HG03378 (cell line): ENCODE results near the gene HBP1.
"Not testable (repeated sequence)": the region's sequence is repeated elsewhere in the genome, so short reads cannot be mapped to it uniquely, and the experiment has no call there.

Source experiments
- ATAC-seq: cut with Tn5 transposase; IDR thresholded peaks from one replicate; pipeline ENCODE4 v1.9.1; 2021; ENCODE audit warnings: mild to moderate bottlenecking, moderate library complexity; ENCODE audit not compliant: unreplicated experiment

The HBP1 gene, protein sequence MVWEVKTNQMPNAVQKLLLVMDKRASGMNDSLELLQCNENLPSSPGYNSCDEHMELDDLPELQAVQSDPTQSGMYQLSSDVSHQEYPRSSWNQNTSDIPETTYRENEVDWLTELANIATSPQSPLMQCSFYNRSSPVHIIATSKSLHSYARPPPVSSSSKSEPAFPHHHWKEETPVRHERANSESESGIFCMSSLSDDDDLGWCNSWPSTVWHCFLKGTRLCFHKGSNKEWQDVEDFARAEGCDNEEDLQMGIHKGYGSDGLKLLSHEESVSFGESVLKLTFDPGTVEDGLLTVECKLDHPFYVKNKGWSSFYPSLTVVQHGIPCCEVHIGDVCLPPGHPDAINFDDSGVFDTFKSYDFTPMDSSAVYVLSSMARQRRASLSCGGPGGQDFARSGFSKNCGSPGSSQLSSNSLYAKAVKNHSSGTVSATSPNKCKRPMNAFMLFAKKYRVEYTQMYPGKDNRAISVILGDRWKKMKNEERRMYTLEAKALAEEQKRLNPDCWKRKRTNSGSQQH

GRCh38 chr7:107168233-107169119 is at the start of gene HBP1:
HBP1 (plus strand) TSS chr7:107169003; CDS start chr7:107179894, 10,891 bp downstream.
- ATAC-seq: peak; percentile 91

- ATAC-seq: no peak
These were observed 49.3 kb upstream of the HBP1 start for GRCh38 chr7:107119376-107120105.

GRCh38 chr7:107122486-107122911 is 46.3 kb upstream of the HBP1 start:
- ATAC-seq: no peak

- no peak for ATAC-seq
These were observed 45.4 kb upstream of the HBP1 start for GRCh38 chr7:107123392-107123791.

DNA sequence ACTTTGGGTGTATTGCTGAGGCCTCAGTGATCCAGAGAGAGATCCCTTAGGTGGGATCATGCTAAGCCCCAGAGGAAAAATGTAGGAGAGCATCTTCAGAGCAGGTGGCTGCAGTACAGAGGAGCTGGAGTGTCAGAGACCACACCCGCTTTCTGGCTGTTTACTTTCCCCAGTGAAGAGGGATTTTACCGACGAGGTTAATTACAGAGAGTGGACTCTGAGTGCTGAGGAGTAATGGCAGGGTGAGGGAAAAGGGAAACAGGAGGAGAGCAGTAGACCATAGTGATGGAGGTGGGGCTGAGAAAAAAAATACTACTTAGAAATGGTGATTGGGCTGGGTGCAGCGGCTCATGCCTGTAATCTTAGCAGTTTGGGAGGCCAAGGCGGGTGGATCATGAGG is 43.3 kb upstream of the HBP1 start:
- ATAC-seq: no peak

DNA sequence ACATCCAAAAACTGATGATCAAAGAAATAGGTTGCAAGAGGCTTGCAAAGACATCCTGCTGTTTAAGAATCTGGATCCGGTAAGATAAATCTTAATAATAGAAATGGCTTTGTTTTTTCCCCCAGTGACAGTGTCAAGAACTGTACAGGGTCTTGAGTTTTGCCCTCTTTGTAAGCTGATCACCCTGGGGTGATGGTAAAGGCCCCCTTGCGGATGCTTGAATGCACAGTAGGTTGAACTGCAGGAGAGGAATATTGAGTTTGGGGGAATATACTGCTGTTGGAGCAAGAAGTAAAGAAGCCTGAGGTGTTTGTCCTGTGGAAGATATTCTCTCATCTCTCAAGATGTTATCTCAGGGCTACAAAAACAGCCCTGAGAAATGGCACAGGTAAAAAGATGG is 40.6 kb upstream of the HBP1 start:
- no peak for ATAC-seq

DNA sequence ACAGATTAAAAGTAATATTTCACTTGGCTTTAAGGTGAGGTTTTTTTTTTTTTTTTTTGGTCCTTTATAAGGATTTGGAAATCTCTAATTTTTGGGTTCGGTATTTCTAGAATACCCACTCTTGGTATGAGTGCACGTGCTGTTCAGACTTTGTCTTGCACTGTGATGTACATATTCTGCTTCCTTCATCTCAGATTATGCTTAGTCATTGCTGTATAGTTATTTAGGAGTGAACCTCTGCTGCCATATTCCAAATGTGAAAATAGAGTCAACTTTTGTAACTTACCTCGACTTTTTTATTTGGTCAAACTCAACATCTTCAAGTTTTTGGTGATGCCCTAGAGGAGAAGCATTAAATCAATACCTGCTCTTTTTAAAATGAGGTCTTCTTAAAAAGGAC is 40.1 kb upstream of the HBP1 start:
- ATAC-seq: no peak

DNA sequence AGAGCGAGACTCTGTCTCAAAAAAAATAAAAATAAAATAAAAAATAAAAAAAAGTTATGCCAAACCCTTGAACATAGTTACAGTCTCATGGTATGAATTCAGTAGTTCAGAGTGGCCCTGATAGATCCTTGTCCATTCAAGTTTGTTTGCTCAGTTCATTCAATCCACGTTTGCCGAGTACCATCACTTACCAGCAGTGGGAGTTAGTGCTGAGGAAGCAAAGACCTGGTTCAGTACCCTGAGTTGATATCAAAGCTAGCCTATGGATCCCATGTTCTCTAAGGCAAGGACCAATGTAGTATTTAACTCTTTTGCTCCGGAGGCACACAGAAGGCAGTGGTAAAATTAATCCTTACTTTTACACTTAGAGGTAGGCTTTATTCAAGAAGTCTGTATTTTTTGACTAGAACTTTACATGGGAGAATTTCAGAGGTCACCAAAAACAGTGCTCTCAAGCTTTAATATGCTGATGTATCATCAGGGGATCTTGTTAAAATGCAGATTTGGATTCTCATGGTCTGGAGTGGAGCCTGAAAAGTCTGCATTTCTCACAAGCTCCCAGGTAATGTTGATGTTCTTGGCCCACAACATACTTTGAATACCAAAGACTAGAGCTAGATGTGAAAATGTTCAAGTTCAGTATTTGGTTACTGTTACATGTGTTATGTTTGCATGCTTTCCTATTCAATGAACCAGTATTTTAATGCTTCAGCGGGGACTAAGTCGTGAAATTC is 38.1 kb upstream of the HBP1 start:
- no peak for ATAC-seq

GRCh38 chr7:107133396-107133795 is 35.4 kb upstream of the HBP1 start:
- ATAC-seq: no peak

GRCh38 chr7:107138696-107139420 is 29.9 kb upstream of the HBP1 start:
- ATAC-seq: no peak

DNA sequence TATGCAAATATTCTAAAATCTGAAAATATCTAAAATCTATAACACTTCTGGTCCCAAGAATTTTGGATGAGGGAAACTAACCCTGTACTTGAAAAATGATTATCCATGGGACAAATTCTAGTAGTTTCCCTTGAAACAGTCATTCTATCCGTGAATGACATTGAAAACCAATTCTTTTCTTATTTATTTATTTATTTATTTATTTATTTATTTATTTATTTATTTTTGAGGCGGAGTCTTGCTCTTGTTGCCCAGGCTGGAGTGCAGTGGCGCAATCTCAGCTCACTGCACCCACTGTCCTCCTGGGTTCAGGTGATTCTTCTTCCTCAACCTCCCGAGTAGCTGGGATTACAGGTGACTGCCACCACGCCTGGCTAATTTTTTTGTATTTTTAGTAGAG is 24.9 kb upstream of the HBP1 start:
- not testable (repeated sequence) for ATAC-seq

DNA sequence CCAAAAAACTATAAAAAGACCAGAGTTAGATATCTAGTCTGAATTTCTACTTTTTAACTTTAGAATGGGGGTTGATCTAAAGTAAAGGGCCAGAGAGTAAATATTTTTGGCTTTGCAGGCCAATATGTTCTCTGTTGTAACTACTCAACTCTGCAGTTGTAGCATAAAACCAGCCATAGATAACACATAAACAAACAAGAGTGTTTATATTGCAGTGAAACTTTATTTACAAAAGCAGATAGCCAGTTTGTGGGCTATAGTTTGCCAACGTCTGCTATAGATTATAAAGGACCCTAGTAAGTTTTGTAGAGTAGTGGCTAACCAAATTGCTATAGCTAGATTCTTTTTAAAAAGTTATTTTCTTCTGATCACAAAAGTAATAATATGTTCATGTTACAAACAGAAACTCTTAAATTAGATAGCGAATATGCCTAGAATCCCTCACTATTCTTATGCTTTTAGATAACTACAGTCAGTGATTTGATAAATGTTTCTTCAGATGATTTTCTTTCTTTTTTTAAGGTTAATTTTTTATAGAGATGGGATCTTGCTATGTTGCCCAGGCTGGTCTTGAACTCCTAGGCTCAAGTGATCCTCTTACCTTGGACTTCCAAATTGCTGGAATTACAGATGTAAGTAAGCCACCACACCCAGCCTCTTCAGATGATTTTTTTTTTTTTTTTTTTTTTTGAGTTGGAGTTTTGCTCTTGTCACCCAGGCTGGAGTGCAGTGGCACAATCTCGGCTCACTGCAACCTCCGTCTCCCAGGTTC is 23.6 kb upstream of the HBP1 start:
- ATAC-seq: no peak

- ATAC-seq: peak; percentile 58
These were observed 21.1 kb upstream of the HBP1 start for GRCh38 chr7:107147464-107148393.

GRCh38 chr7:107148721-107149120 is 20.1 kb upstream of the HBP1 start:
- ATAC-seq: no peak

- ATAC-seq: no peak
These were observed 18.9 kb upstream of the HBP1 start for GRCh38 chr7:107149863-107150262.

DNA sequence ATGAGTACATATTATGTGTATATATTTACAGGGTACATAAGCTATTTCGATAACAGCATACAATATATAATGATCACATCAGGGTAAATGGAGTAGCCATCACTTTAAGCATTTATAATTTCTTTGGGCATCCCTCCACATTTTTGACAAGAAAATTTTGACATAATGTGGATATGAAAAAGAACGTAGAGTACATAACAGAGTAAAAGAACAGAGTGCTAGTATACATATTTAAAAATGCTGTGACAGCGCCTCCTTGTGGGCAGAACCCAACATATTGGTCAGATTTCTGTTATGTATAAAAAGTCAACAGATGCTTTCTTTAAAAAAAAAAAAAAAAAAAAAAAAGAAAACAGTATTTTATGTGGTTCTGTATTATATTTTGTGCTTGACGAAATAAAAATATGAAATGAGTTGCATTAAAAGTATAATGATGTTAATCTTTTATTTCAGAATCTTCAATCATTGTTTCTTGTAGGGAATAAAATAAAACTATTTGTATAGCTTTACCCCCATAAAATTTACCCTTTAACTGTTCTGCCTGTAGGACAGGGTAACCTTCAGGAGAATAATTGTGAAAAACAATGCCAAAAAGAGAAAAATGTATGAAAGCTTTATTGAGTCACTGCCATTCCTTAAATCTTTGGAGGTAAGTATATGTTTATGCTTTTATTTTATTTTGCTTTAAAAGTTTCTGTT is 18.3 kb upstream of the HBP1 start:
- no peak for ATAC-seq

DNA sequence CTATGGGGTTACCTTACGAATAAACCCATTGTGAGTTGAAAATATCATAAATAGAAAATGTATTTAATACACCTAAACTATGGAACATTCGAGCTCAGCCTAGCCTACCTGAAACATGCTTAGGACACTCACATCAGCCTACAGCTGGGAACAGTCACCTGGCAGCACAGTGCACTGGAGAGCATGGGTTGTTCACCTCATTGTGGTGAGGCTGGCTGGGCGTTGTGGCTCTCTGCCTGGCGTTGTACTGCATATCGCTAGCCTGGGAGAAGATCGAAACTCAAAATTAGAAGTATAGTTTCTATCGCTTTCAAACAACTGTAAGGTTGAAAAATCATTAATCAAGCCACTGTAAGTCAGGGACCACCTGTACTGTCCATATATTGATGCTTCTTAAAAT is 17.3 kb upstream of the HBP1 start:
- ATAC-seq: no peak
